ENCODE measurements around the gene TAS2R14.

TAS2R14 gene

GRCh38 chr12:10939163-10939562 lies at the start of gene TAS2R14:
Gene TAS2R14, minus strand, starts transcription at chr12:10939263. Its CDS starts 56 bp downstream, at chr12:10939207.
- no peak within 1 kb of the TSS for H2AFZ ChIP-seq (ENCODE audit: low read depth, low read length)

GRCh38 chr12:10986812-10987211 lies 47.7 kb upstream of the TAS2R14 start, which contains the start of gene TAS2R50:
Gene TAS2R50, minus strand, starts transcription at chr12:10986912. Its CDS starts 52 bp downstream, at chr12:10986860.
- Histone ChIP-seq H3K36me3 (ENCODE audit: insufficient read depth, low read length) (peaks cover 3% of the 10 kb centered on the region), H3K4me3 (ENCODE audit: low read length) (no peak within 1 kb of the TSS), H3K9me3 (ENCODE audit: low read length) (peaks cover 3% of the 10 kb centered on the region), H3K4me1 (ENCODE audit: insufficient read depth, low read length) (no peaks in the 10 kb centered on the region), H2AFZ (ENCODE audit: low read depth, low read length) (no peak within 1 kb of the TSS), H3K27me3 (ENCODE audit: insufficient read depth, low read length) (no peaks in the 10 kb centered on the region)

More at GRCh38 chr12:10939163-10939562, at the start of gene TAS2R14:
- Histone ChIP-seq H3K27me3 (ENCODE audit: insufficient read depth, low read length) (no peaks in the 10 kb centered on the region), H3K9me3 (ENCODE audit: low read length) (no peaks in the 10 kb centered on the region), H3K36me3 (ENCODE audit: insufficient read depth, low read length) (no peaks in the 10 kb centered on the region), H3K4me1 (ENCODE audit: insufficient read depth, low read length) (no peaks in the 10 kb centered on the region), H3K4me3 (ENCODE audit: low read length) (no peak within 1 kb of the TSS)

- Histone ChIP-seq H3K4me3 (ENCODE audit: low read length) (no peak overlapping the region), H3K4me1 (ENCODE audit: insufficient read depth, low read length) (no peaks in the 10 kb centered on the region), H3K36me3 (ENCODE audit: insufficient read depth, low read length) (no peaks in the 10 kb centered on the region), H3K27me3 (ENCODE audit: insufficient read depth, low read length) (no peaks in the 10 kb centered on the region), H2AFZ (ENCODE audit: low read depth, low read length) (no peak overlapping the region), H3K9me3 (ENCODE audit: low read length) (peaks cover 2% of the 10 kb centered on the region)
Measured at GRCh38 chr12:10982244-10982643, 43.2 kb upstream of the TAS2R14 start.

- Histone ChIP-seq H3K36me3 (ENCODE audit: insufficient read depth, low read length) (no peaks in the 10 kb centered on the region), H3K4me1 (ENCODE audit: insufficient read depth, low read length) (no peaks in the 10 kb centered on the region), H3K9me3 (ENCODE audit: low read length) (peaks cover 2% of the 10 kb centered on the region), H3K27me3 (ENCODE audit: insufficient read depth, low read length) (no peaks in the 10 kb centered on the region), H2AFZ (ENCODE audit: low read depth, low read length) (no peak overlapping the region), H3K4me3 (ENCODE audit: low read length) (no peak overlapping the region)
Measured at GRCh38 chr12:10974965-10975364, 35.9 kb upstream of the TAS2R14 start.

- Histone ChIP-seq H2AFZ (ENCODE audit: low read depth, low read length) (no peak overlapping the region), H3K36me3 (ENCODE audit: insufficient read depth, low read length) (no peaks in the 10 kb centered on the region), H3K4me1 (ENCODE audit: insufficient read depth, low read length) (no peaks in the 10 kb centered on the region), H3K27me3 (ENCODE audit: insufficient read depth, low read length) (no peaks in the 10 kb centered on the region), H3K4me3 (ENCODE audit: low read length) (no peak overlapping the region), H3K9me3 (ENCODE audit: low read length) (no peaks in the 10 kb centered on the region)
Measured at GRCh38 chr12:10968765-10969456, 29.8 kb upstream of the TAS2R14 start.

GRCh38 chr12:10967409-10967808 lies 28.3 kb upstream of the TAS2R14 start:
- H3K4me1 ChIP-seq (ENCODE audit: insufficient read depth, low read length): no peaks in the 10 kb centered on the region
- no peaks in the 10 kb centered on the region for H3K36me3 ChIP-seq (ENCODE audit: insufficient read depth, low read length)
- H3K9me3 ChIP-seq (ENCODE audit: low read length): no peaks in the 10 kb centered on the region
- no peak overlapping the region for H2AFZ ChIP-seq (ENCODE audit: low read depth, low read length)
- H3K4me3 ChIP-seq (ENCODE audit: low read length): no peak overlapping the region
- H3K27me3 ChIP-seq (ENCODE audit: insufficient read depth, low read length): no peaks in the 10 kb centered on the region

GRCh38 chr12:10966314-10966713 lies 27.3 kb upstream of the TAS2R14 start:
- Histone ChIP-seq H3K4me3 (ENCODE audit: low read length) (no peak overlapping the region), H3K27me3 (ENCODE audit: insufficient read depth, low read length) (no peaks in the 10 kb centered on the region), H3K4me1 (ENCODE audit: insufficient read depth, low read length) (no peaks in the 10 kb centered on the region), H3K9me3 (ENCODE audit: low read length) (no peaks in the 10 kb centered on the region), H3K36me3 (ENCODE audit: insufficient read depth, low read length) (peaks cover 3% of the 10 kb centered on the region), H2AFZ (ENCODE audit: low read depth, low read length) (no peak overlapping the region)

GRCh38 chr12:10965476-10965875 lies 26.4 kb upstream of the TAS2R14 start:
- Histone ChIP-seq H3K4me3 (ENCODE audit: low read length) (no peak overlapping the region), H3K36me3 (ENCODE audit: insufficient read depth, low read length) (peaks cover 3% of the 10 kb centered on the region), H3K4me1 (ENCODE audit: insufficient read depth, low read length) (no peaks in the 10 kb centered on the region), H3K27me3 (ENCODE audit: insufficient read depth, low read length) (no peaks in the 10 kb centered on the region), H2AFZ (ENCODE audit: low read depth, low read length) (no peak overlapping the region), H3K9me3 (ENCODE audit: low read length) (no peaks in the 10 kb centered on the region)

GRCh38 chr12:10960211-10960610 lies 21.1 kb upstream of the TAS2R14 start:
- H2AFZ ChIP-seq (ENCODE audit: low read depth, low read length): no peak overlapping the region
- H3K4me3 ChIP-seq (ENCODE audit: low read length): no peak overlapping the region
- H3K4me1 ChIP-seq (ENCODE audit: insufficient read depth, low read length): no peaks in the 10 kb centered on the region
- H3K9me3 ChIP-seq (ENCODE audit: low read length): peaks cover 2% of the 10 kb centered on the region
- H3K36me3 ChIP-seq (ENCODE audit: insufficient read depth, low read length): peaks cover 3% of the 10 kb centered on the region
- no peaks in the 10 kb centered on the region for H3K27me3 ChIP-seq (ENCODE audit: insufficient read depth, low read length)

- H3K4me3 ChIP-seq (ENCODE audit: low read length): no peak overlapping the region
- peaks cover 2% of the 10 kb centered on the region for H3K9me3 ChIP-seq (ENCODE audit: low read length)
- H3K27me3 ChIP-seq (ENCODE audit: insufficient read depth, low read length): no peaks in the 10 kb centered on the region
- H2AFZ ChIP-seq (ENCODE audit: low read depth, low read length): no peak overlapping the region
- no peaks in the 10 kb centered on the region for H3K4me1 ChIP-seq (ENCODE audit: insufficient read depth, low read length)
- peaks cover 3% of the 10 kb centered on the region for H3K36me3 ChIP-seq (ENCODE audit: insufficient read depth, low read length)
Measured at GRCh38 chr12:10959804-10960203, 20.7 kb upstream of the TAS2R14 start.

- Histone ChIP-seq H3K27me3 (ENCODE audit: insufficient read depth, low read length) (no peaks in the 10 kb centered on the region), H3K4me1 (ENCODE audit: insufficient read depth, low read length) (no peaks in the 10 kb centered on the region), H3K36me3 (ENCODE audit: insufficient read depth, low read length) (peaks cover 5% of the 10 kb centered on the region), H2AFZ (ENCODE audit: low read depth, low read length) (no peak overlapping the region), H3K4me3 (ENCODE audit: low read length) (no peak overlapping the region), H3K9me3 (ENCODE audit: low read length) (peaks cover 2% of the 10 kb centered on the region)
Measured at GRCh38 chr12:10957741-10958140, 18.7 kb upstream of the TAS2R14 start.

- H2AFZ ChIP-seq (ENCODE audit: low read depth, low read length): no peak overlapping the region
- H3K4me3 ChIP-seq (ENCODE audit: low read length): no peak overlapping the region
- peaks cover 2% of the 10 kb centered on the region for H3K9me3 ChIP-seq (ENCODE audit: low read length)
- peaks cover 2% of the 10 kb centered on the region for H3K36me3 ChIP-seq (ENCODE audit: insufficient read depth, low read length)
- H3K27me3 ChIP-seq (ENCODE audit: insufficient read depth, low read length): no peaks in the 10 kb centered on the region
- no peaks in the 10 kb centered on the region for H3K4me1 ChIP-seq (ENCODE audit: insufficient read depth, low read length)
Measured at GRCh38 chr12:10956085-10956484, 17.0 kb upstream of the TAS2R14 start.

GRCh38 chr12:10952645-10953044 lies 13.6 kb upstream of the TAS2R14 start:
- Histone ChIP-seq H3K27me3 (ENCODE audit: insufficient read depth, low read length) (no peaks in the 10 kb centered on the region), H3K4me3 (ENCODE audit: low read length) (no peak overlapping the region), H3K36me3 (ENCODE audit: insufficient read depth, low read length) (peaks cover 2% of the 10 kb centered on the region), H3K9me3 (ENCODE audit: low read length) (peaks cover 11% of the 10 kb centered on the region), H3K4me1 (ENCODE audit: insufficient read depth, low read length) (no peaks in the 10 kb centered on the region), H2AFZ (ENCODE audit: low read depth, low read length) (no peak overlapping the region)

- H3K27me3 ChIP-seq (ENCODE audit: insufficient read depth, low read length): no peaks in the 10 kb centered on the region
- H3K36me3 ChIP-seq (ENCODE audit: insufficient read depth, low read length): no peaks in the 10 kb centered on the region
- H3K9me3 ChIP-seq (ENCODE audit: low read length): peaks cover 5% of the 10 kb centered on the region
- no peak overlapping the region for H2AFZ ChIP-seq (ENCODE audit: low read depth, low read length)
- H3K4me1 ChIP-seq (ENCODE audit: insufficient read depth, low read length): no peaks in the 10 kb centered on the region
- no peak overlapping the region for H3K4me3 ChIP-seq (ENCODE audit: low read length)
Measured at GRCh38 chr12:10943167-10943566, 4.1 kb upstream of the TAS2R14 start.

All from neuron (in vitro differentiated cells).